ENCODE measurements around the gene CDC5L.

CDC5L gene

DNA sequence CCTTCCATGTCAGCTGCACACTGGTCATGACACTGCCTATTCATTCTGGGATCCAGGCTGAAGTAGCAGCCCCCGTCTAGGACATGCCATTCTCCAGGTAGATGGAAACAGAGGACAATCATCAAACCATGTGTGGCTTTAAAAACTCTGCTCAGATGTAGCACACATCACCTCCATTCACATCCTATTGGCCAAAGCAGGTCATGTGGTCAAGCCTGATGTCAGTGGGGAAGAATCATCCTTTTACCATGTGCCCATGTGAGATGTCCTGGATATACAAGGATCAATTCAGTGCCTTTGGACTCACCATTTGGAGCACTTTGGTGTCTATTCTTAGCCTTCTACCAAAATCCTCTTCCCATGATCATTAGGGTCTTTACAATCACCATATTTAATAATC, 99.5 kb downstream of the CDC5L start:
- no peaks in the 10 kb centered on the region for H3K27me3 ChIP-seq (ENCODE audit: low read length)
- H3K79me2 ChIP-seq (ENCODE audit: insufficient read depth, low read length), result no peaks in the 10 kb centered on the region
- H3K9me2 ChIP-seq (replicated peaks; ENCODE audit: insufficient read depth, low read length), result no peaks in the 10 kb centered on the region
- no peak overlapping the region for H2AFZ ChIP-seq (ENCODE audit: low read depth, low read length, severe bottlenecking)
- no peaks in the 10 kb centered on the region for H3K9me3 ChIP-seq (ENCODE audit: insufficient read depth, low read length)
- no peak overlapping the region for H3K27ac ChIP-seq (ENCODE audit: low read depth, low read length)
- no peak overlapping the region for H3K4me2 ChIP-seq (ENCODE audit: low read depth, low read length, poor library complexity, severe bottlenecking)
- H3K9ac ChIP-seq (ENCODE audit: low read length), result no peak overlapping the region
- no peaks in the 10 kb centered on the region for H4K20me1 ChIP-seq (ENCODE audit: low read depth, low read length)
- TF ChIP-seq, protein P1, sequence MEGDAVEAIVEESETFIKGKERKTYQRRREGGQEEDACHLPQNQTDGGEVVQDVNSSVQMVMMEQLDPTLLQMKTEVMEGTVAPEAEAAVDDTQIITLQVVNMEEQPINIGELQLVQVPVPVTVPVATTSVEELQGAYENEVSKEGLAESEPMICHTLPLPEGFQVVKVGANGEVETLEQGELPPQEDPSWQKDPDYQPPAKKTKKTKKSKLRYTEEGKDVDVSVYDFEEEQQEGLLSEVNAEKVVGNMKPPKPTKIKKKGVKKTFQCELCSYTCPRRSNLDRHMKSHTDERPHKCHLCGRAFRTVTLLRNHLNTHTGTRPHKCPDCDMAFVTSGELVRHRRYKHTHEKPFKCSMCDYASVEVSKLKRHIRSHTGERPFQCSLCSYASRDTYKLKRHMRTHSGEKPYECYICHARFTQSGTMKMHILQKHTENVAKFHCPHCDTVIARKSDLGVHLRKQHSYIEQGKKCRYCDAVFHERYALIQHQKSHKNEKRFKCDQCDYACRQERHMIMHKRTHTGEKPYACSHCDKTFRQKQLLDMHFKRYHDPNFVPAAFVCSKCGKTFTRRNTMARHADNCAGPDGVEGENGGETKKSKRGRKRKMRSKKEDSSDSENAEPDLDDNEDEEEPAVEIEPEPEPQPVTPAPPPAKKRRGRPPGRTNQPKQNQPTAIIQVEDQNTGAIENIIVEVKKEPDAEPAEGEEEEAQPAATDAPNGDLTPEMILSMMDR (IDR thresholded peaks at IDR 0.05; ENCODE audit: insufficient read depth, low read length, poor library complexity, severe bottlenecking), result no peak
- TF ChIP-seq EZH2phosphoT487 (conservative IDR thresholded peaks at IDR 0.05; ENCODE audit: low read length), result no peak
- H3K36me3 ChIP-seq (ENCODE audit: low read length), result no peaks in the 10 kb centered on the region
- no peak overlapping the region for H3K4me3 ChIP-seq (ENCODE audit: insufficient read depth, low read length, poor library complexity, severe bottlenecking)
- H3F3A ChIP-seq (ENCODE audit: insufficient read depth), result no peaks in the 10 kb centered on the region

DNA sequence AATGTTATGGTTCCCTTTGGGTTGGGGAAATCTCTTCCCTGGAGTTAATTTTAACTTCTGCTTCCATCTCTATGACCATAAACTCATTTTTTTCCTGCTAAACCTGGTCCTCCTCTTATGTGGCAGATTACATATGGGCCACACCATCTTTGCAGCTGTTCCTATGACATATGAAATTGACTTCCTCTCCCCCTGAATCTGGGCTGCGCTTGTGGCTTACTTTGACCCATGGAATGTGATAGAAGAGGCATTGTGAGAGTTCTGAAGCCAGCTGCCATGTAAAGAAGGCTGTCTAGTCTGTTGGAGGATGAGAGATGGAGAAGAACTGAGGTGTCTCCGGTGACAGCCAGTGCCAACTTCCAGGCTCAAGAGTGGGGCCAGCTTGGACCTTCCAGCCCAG, 100.1 kb downstream of the CDC5L start:
- Histone ChIP-seq H3K4me2 (ENCODE audit: low read depth, low read length, poor library complexity, severe bottlenecking) (no peak overlapping the region), H3K4me3 (ENCODE audit: insufficient read depth, low read length, poor library complexity, severe bottlenecking) (no peak overlapping the region), H3K27ac (ENCODE audit: low read depth, low read length) (no peak overlapping the region), H3K9me2 (replicated peaks; ENCODE audit: insufficient read depth, low read length) (no peaks in the 10 kb centered on the region), H3K79me2 (ENCODE audit: insufficient read depth, low read length) (no peaks in the 10 kb centered on the region), H3K36me3 (ENCODE audit: low read length) (no peaks in the 10 kb centered on the region), H3K27me3 (ENCODE audit: low read length) (no peaks in the 10 kb centered on the region), H3K9me3 (ENCODE audit: insufficient read depth, low read length) (no peaks in the 10 kb centered on the region), H4K20me1 (ENCODE audit: low read depth, low read length) (no peaks in the 10 kb centered on the region), H3K9ac (ENCODE audit: low read length) (no peak overlapping the region), H3F3A (ENCODE audit: insufficient read depth) (no peaks in the 10 kb centered on the region), H2AFZ (ENCODE audit: low read depth, low read length, severe bottlenecking) (no peak overlapping the region)
- TF ChIP-seq, protein P1 (IDR thresholded peaks at IDR 0.05; ENCODE audit: insufficient read depth, low read length, poor library complexity, severe bottlenecking), result no peak
- TF ChIP-seq EZH2phosphoT487 (conservative IDR thresholded peaks at IDR 0.05; ENCODE audit: low read length), result no peak

DNA sequence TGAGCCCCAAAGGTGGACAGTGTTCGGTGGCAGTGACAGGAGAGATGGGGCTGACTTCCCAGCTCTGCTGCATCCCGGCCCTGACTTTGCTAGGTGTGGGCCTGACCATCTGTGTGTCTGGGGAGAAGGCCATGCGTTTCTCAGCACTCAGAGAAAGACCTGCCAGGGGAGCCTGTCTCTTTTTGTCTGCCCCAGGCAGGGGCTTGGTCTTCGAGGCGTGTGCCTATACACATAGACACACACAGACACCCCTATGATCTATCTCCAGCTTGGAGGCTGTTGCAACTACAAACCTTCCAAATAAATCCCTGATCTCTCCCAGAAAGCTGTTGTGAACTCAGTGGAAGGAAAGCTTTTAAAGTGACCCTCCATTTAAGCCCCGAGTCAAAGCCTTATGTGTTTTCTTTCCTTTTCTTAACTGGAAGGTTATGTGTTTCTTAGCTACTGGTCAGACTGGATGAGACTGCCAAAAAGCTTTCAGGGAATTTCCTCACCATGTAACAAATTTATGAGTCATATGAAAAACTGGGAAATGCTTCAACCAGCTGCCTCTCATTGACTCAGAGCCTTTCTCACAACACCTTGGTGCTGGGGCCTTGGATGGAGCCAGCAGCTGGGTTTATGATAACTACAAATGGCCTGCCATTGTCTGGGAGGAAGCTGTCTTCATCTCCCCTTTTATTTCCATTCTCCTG, 102.6 kb downstream of the CDC5L start:
- no peaks in the 10 kb centered on the region for H3F3A ChIP-seq (ENCODE audit: insufficient read depth)
- H3K27ac ChIP-seq (ENCODE audit: low read depth, low read length), result no peak overlapping the region
- H3K36me3 ChIP-seq (ENCODE audit: low read length), result no peaks in the 10 kb centered on the region
- H4K20me1 ChIP-seq (ENCODE audit: low read depth, low read length), result no peaks in the 10 kb centered on the region
- no peaks in the 10 kb centered on the region for H3K9me3 ChIP-seq (ENCODE audit: insufficient read depth, low read length)
- no peak overlapping the region for H2AFZ ChIP-seq (ENCODE audit: low read depth, low read length, severe bottlenecking)
- H3K4me2 ChIP-seq (ENCODE audit: low read depth, low read length, poor library complexity, severe bottlenecking), result no peak overlapping the region
- no peak overlapping the region for H3K9ac ChIP-seq (ENCODE audit: low read length)
- no peak for TF ChIP-seq EZH2phosphoT487 (conservative IDR thresholded peaks at IDR 0.05; ENCODE audit: low read length)
- TF ChIP-seq, protein P1 (IDR thresholded peaks at IDR 0.05; ENCODE audit: insufficient read depth, low read length, poor library complexity, severe bottlenecking), result no peak
- no peaks in the 10 kb centered on the region for H3K79me2 ChIP-seq (ENCODE audit: insufficient read depth, low read length)
- no peak overlapping the region for H3K4me3 ChIP-seq (ENCODE audit: insufficient read depth, low read length, poor library complexity, severe bottlenecking)
- H3K27me3 ChIP-seq (ENCODE audit: low read length), result no peaks in the 10 kb centered on the region
- H3K9me2 ChIP-seq (replicated peaks; ENCODE audit: insufficient read depth, low read length), result no peaks in the 10 kb centered on the region
